Regular cardiac myocyte (primary cell): ENCODE results near the gene RHBDL1. TPM values are rescaled to one million over a fixed set of nuclear protein-coding genes. Genes with fewer than 3 reads are reported as not detected.

Experiments
- total RNA-seq: library from RNA; depleted of rRNA; stranded (reverse); fragments of >200 nt; gene quantifications from 2 replicates; pipeline ENCODE4 v1.2.3, GENCODE V29; 2014

Gene RHBDL1
- total RNA-seq, result 0.77 and 3.1 TPM in 2 replicates

GRCh38 chr16:674968-675883, at the start of gene RHBDL1:
TSS of gene RHBDL1 (plus strand) at chr16:675671. CDS start at chr16:675791, 120 bp downstream.

GRCh38 chr16:630815-631405, 44.6 kb upstream of the RHBDL1 start, which contains the start of gene WFIKKN1:
TSS of gene WFIKKN1 (plus strand) at chr16:630985. CDS start at chr16:631254, 269 bp downstream.

DNA sequence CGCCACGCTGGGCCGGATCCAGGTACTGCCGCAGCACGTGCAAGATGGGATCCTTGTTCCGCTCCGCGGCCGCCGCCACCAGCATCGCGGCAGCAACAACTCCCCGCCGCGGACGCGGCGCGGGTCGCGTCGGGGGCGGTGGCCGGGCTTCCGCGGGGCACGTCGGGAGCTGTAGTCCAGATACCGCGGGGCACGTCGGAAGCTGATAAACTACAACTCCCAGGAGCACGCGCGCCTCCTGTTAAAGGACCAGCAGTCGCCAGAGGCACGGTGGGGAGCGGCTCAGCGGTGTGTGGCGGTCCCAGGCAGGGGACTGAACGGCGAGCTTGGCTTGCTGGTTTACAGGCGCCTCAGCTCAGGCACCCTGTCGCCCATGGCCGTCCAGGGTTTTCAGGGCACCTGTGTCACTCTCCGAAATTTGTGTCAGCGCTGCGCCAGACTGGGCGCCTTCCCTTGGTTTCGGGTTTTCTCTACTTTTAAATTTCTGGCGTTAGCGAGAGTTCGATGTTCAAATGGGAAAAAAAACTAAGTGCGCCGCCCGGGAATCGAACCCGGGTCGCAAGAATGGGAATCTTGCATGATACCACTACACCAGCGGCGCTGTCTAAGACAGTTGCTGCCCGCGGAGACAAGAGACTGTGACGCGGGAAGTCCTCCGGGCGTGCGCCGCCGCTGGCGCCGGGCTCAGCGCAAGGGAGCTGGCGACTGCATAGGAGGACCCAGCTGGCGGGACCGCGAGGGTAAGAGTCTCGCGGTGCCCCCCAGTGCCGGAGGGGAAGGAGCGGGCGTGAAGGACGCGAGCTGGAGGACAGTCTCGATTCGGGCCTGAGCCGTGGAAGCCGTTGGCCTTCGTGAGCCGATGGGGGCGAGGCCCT, 39.0 kb upstream of the RHBDL1 start, which contains the start of gene METTL26:
METTL26 (minus strand) TSS at position 100 of the 875 bp plus-strand sequence; CDS start at position 85, 15 bp downstream.

DNA sequence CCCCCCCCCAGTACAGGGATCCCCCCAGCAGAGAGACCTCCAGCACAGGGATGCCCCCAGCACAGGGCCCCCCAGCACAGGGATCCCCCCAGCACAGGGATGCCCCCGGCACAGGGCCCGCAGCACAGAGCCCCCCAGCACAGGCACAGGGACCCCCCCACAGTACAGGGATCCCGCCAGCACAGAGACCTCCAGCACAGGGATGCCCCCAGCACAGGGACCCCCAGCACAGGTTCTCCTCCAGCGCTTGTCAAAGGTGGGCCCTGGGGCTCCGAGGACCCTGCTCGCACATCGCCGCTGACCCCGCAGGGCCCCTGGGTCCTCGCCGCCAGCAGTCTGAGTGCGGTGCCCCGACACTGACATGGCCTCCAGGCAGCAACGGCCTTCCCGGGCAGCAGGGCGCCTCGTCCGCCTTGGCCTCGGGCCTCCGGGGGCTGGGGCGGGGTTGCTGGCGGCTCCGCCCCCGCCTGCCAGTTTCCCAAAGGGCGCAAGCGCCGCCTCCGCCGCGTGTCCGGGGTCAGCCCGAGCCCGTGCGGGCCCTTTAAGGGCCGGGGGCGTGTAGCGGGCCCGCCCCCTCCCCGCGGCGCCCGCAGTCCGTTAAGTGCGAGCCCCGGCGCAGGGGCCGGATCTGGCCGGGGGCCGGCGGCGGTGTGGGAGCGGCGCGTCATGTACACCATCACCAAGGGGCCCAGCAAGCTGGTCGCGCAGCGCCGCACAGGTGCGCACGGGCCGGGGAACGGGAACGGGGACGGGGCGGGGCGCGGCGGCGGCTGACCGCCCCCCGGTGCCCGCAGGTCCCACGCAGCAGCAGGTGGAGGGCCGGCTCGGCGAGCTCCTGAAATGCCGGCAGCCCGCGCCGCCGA, 33.9 kb upstream of the RHBDL1 start, which contains the start of gene MCRIP2:
MCRIP2 (plus strand) TSS at position 503 of the 863 bp plus-strand sequence; CDS start at position 667, 164 bp downstream.

GRCh38 chr16:648781-649589, 26.5 kb upstream of the RHBDL1 start, which contains the start of gene WDR90:
TSS of gene WDR90 (plus strand) at chr16:649365. CDS start at chr16:649417, 52 bp downstream.

GRCh38 chr16:667780-668518, 7.5 kb upstream of the RHBDL1 start, which contains the start of gene RHOT2:
TSS of gene RHOT2 (plus strand) at chr16:668132. CDS start at chr16:668200, 68 bp downstream.

GRCh38 chr16:679814-680624, 4.5 kb downstream of the RHBDL1 start, which contains the start of gene STUB1:
TSS of gene STUB1 (plus strand) at chr16:680410. CDS start at chr16:680526, 116 bp downstream.

GRCh38 chr16:684071-684794, 8.8 kb downstream of the RHBDL1 start, which contains the start of gene JMJD8:
TSS of gene JMJD8 (minus strand) at chr16:684334. CDS start at chr16:684319, 15 bp downstream.

DNA sequence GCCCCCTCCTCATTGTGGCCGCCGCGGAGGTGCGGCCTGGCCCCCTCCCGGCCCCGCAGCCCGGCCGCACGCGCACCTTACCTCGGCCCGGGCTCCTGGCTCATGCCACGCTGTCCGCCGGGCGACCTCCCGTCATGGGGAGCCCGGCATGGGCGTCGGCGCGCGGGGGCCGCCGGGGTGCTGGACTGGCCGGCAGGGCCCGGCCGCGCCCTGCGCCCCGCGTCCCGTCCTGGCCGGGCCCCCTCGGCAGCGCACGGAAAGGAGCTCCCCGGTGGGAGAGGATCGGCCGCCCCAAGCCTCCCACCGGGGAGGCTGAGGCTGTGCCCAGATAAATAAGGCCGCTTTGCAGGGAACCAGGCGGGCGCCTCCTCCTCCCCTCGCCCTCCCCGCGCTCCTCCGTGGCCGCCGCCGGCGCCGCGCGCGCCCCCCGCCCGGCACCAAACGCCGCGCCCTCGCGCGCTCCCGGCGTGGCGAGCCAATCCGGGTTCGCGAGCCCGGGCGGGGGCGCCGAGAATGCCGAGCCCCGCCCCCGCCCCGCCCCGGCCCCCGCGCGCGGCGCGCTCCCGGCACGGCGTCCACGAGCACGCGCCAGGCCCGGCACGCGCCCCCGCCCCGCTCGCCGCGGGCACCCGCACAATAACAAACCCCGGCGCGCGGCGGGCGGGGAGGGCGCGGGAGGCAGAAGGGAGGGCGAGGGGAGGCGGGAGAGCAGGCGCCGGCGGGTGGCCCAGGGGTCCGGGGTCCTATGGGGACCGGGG, 30.1 kb downstream of the RHBDL1 start, which contains the start of gene FBXL16:
FBXL16 (minus strand) TSS at position 371 of the 758 bp plus-strand sequence. CDS start 8,396 bp downstream, outside the sequence.

DNA sequence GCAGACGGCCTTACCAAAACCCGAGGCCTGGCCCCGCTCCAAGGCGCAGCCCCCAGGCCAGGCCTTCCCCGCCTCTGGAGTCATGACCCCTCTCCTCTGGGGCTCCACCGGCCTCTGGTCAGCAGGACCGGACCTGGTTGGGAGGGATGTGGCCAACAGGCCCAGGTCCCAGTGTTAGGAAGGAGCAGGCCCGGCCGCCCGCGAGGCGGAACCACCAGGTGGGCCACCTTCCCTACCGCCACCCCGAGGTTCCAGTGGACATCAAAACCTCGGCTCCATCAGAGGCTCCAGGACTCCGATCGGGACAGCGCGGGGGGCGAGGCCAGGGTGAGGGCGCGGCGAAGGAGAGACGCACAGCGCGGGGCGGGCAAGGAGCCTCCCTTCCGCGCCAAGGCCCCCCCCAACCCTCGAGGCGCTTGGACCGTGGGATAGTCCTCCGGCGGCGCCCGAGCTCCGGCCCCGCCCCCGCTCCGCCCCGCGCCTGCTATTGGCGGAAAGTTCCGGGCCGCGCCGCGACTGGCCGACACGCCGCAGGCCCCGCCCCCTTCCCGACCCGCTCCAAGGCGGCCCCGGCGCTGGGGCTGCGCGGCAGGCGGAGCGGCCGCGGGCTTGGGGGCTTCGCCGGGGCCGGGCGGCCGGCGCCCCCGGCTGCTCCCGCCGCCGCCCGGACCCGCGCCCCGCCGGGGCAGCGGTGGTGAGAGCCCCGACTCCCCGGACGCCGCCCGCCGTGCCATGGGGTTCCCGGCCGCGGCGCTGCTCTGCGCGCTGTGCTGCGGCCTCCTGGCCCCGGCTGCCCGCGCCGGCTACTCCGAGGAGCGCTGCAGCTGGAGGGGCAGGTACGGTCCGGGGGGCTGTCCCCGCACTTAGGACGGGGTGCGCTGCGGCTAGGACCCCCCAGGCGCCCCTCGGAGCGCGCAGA, 39.3 kb downstream of the RHBDL1 start, which contains the start of gene METRN:
METRN (plus strand) TSS at position 561 of the 919 bp plus-strand sequence; CDS start at position 733, 172 bp downstream.

GRCh38 chr16:720990-721764, 45.7 kb downstream of the RHBDL1 start, which contains the start of gene ANTKMT:
TSS of gene ANTKMT (plus strand) at chr16:721146. CDS start at chr16:721275, 129 bp downstream.

DNA sequence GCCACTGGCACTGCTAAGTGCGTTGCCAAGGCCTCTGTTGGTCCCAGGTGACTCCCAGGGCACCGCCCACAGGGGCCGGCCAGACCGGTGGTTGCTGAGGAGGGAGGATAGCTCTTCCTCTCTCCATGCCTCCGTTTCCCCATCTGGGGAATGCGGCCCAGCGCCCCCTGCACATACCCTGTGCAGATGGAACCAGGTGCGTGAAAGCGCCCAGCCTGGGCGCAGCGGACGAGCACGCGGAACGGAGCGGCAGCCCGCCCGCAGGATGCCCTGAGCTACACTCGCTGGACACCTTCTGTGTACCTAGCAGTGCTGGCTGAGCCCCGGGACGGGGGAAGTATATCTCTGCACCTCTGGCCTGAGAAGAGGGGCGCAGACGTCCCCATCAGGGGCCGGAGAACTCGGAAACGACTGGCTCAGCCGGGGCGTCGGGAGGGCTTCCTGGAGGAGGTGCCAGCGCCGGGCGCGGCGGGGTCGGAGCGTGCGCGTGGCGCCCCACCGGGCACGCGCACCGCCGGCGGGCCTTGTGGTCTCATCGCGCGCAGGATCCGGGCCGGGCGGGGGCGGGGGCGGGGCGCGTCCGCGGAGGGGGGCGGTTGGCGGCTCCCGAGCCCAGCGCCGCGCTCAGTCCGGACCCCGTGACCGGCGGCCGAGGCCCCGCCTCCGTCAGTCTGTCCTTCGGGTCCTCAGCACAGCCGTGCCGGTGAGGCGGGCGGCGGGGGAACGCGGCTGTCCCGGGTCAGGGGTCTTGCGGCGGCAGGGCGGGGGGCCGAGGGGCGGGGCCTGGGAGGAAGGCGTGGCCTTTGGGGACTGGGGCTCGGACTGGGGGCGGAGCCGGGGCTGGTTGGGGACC, 51.2 kb downstream of the RHBDL1 start, which contains the start of the genes CCDC78 and HAGHL:
CCDC78 (minus strand) TSS at position 6 of the 853 bp plus-strand sequence. CDS start 76 bp downstream, outside the sequence.
HAGHL (plus strand) TSS at position 669 of the 853 bp plus-strand sequence. CDS start 404 bp downstream, outside the sequence.

